Gastrocnemius medialis (tissue), 4 donors: ENCODE measurements around the gene TTN. TPM values are rescaled to one million over a fixed set of nuclear protein-coding genes. Genes with fewer than 3 reads are reported as not detected.

Experiments used
- ATAC-seq, 2 donors: fragments of 150-250 bp; one replicate each; pipeline ENCODE4 v1.9.1; 2016
- DNase-seq, 2 donors: peaks; one replicate each; pipeline ENCODE4 v3.0.0-alpha.2; 2019
- H3K27ac ChIP-seq, 4 donors: fragments of 200-600 bp; sonication (generic); 1 replicate in 1 of 4; 2 replicates in 3 of 4; pipeline ENCODE4 v1.5.1; 2016 to 2018; ENCODE audit warnings: mild to moderate bottlenecking in 2 of 4, moderate library complexity in 1 of 4
- H3K27me3 ChIP-seq, 3 donors: fragments of 200-600 bp; sonication (generic) in 2 of 3; 1 replicate in 1 of 3; 2 replicates in 2 of 3; pipeline versions ENCODE4 v1.5.1 to v1.6.0; 2016 to 2019; ENCODE audit warnings: mild to moderate bottlenecking in 1 of 3, moderate library complexity in 1 of 3
- H3K36me3 ChIP-seq, 2 donors: fragments of 200-600 bp; sonication (generic) in 1 of 2; one replicate each; pipeline ENCODE4 v1.5.1; 2017 to 2018
- H3K4me1 ChIP-seq, 2 donors: fragments of 200-600 bp; sonication (generic) in 1 of 2; one replicate each; pipeline ENCODE4 v1.5.1; 2016 to 2017; ENCODE audit warnings: mild to moderate bottlenecking in 2 of 2
- H3K4me3 ChIP-seq, 4 donors: fragments of 200-600 bp; sonication (generic) in 3 of 4; 1 replicate in 1 of 4; 2 replicates in 3 of 4; pipeline ENCODE4 v1.5.1; 2016 to 2019; ENCODE audit warnings: mild to moderate bottlenecking in 2 of 4
- H3K9me3 ChIP-seq, 3 donors: fragments of 200-600 bp; sonication (generic) in 2 of 3; 1 replicate in 1 of 3; 2 replicates in 2 of 3; pipeline ENCODE4 v1.5.1; 2016 to 2019
- CTCF ChIP-seq, 5 experiments: fragments of 450-650 bp in 3 of 5; fragments of 200-600 bp in 2 of 5; sonication (generic) in 2 of 5; IDR thresholded peaks in 4 of 5; conservative IDR thresholded peaks in 1 of 5; 1 replicate in 4 of 5; 2 replicates in 1 of 5; pipeline ENCODE4 v1.5.1; 2016 to 2019; ENCODE audit warnings: antibody characterized with exemption in 5 of 5, mild to moderate bottlenecking in 3 of 5, moderate library complexity in 3 of 5
- POLR2A ChIP-seq, 2 donors: fragments of 450-650 bp; IDR thresholded peaks; one replicate each; pipeline ENCODE4 v1.6.1; 2017; ENCODE audit warnings: antibody characterized with exemption in 2 of 2, mild to moderate bottlenecking in 2 of 2, moderate library complexity in 2 of 2
- in situ Hi-C, 4 donors: fragments of 200-750 bp; cut with MboI; loops; one replicate each; pipeline versions ENCODE4 v1.15.0 to v1.8.0; 2017; ENCODE audit warnings: low sequenced_read_pairs in 4 of 4
- intact Hi-C: fragments of 100-400 bp; cut with DNase I; formaldehyde crosslinking; loops from one replicate; pipeline ENCODE4 v1.15.1; 2023; ENCODE audit warnings: low total_unique reads
- total RNA-seq, 4 donors: library from RNA; depleted of rRNA; stranded (reverse); fragments of >200 nt; gene quantifications; one replicate each; pipeline versions ENCODE4 v1.1.0 to v1.2.3, GENCODE V29; 2016

The TTN gene
- total RNA-seq, 4 donors from 2014 or later, result 4,552 to 9,701 (median 7,268) TPM

- no peak for DNase-seq
- peaks cover 33 to 70% of the 10 kb centered on the region in 2 donors for H3K4me1 ChIP-seq
- in situ Hi-C loops (no loop called here), intact Hi-C loops (no loop called here)
- no peak for ATAC-seq
- H3K27ac ChIP-seq, result peak overlapping the region in 2 of 4 donors; percentile 14 to 46
- H3K36me3 ChIP-seq, result peaks cover 22 to 100% of the 10 kb centered on the region in 2 donors
- no peaks in the 10 kb centered on the region for H3K9me3 ChIP-seq
- no peak for TF ChIP-seq POLR2A (IDR thresholded peaks at IDR 0.05)
- TF ChIP-seq CTCF (IDR thresholded peaks at IDR 0.05 in 4 of 5, conservative IDR thresholded peaks at IDR 0.05 in 1 of 5), result no peak
- no peak overlapping the region for H3K4me3 ChIP-seq
- no peaks in the 10 kb centered on the region for H3K27me3 ChIP-seq
These were observed 90.8 kb downstream of the TTN start for GRCh38 chr2:178716394-178716793.

GRCh38 chr2:178715366-178715765 is 91.9 kb downstream of the TTN start:
- no peak for DNase-seq
- intact Hi-C loops (no loop called here), in situ Hi-C loops (no loop called here)
- no peaks in the 10 kb centered on the region for H3K27me3 ChIP-seq
- peak overlapping the region in 1 of 4 donors; percentile 20 for H3K27ac ChIP-seq
- peak in 1 of 2 donors; percentile 1 for ATAC-seq
- TF ChIP-seq CTCF (IDR thresholded peaks at IDR 0.05 in 4 of 5, conservative IDR thresholded peaks at IDR 0.05 in 1 of 5), result no peak
- TF ChIP-seq POLR2A (IDR thresholded peaks at IDR 0.05), result no peak
- no peaks in the 10 kb centered on the region for H3K9me3 ChIP-seq
- peaks cover 20 to 100% of the 10 kb centered on the region in 2 donors for H3K36me3 ChIP-seq
- H3K4me3 ChIP-seq, result no peak overlapping the region
- H3K4me1 ChIP-seq, result peaks cover 35 to 72% of the 10 kb centered on the region in 2 donors

- no peak overlapping the region for H3K4me3 ChIP-seq
- TF ChIP-seq POLR2A (IDR thresholded peaks at IDR 0.05) (no peak), CTCF (IDR thresholded peaks at IDR 0.05 in 4 of 5, conservative IDR thresholded peaks at IDR 0.05 in 1 of 5) (no peak)
- no peak for DNase-seq
- ATAC-seq, result no peak
- H3K36me3 ChIP-seq, result peaks cover 17 to 100% of the 10 kb centered on the region in 2 donors
- no peaks in the 10 kb centered on the region for H3K27me3 ChIP-seq
- H3K4me1 ChIP-seq, result peaks cover 4 to 35% of the 10 kb centered on the region in 2 donors
- no peaks in the 10 kb centered on the region for H3K9me3 ChIP-seq
- in situ Hi-C loops, result no loop called here
- H3K27ac ChIP-seq, result peak overlapping the region in 1 of 4 donors; percentile 14
- intact Hi-C loops, result no loop called here
These were observed 99.7 kb downstream of the TTN start for GRCh38 chr2:178707476-178707875.

GRCh38 chr2:178704876-178705275 is 102.3 kb downstream of the TTN start:
- DNase-seq (no peak), ATAC-seq (no peak)
- in situ Hi-C loops (no loop called here), intact Hi-C loops (no loop called here)
- peaks cover 6 to 24% of the 10 kb centered on the region in 2 donors for H3K4me1 ChIP-seq
- TF ChIP-seq POLR2A (IDR thresholded peaks at IDR 0.05) (no peak), CTCF (IDR thresholded peaks at IDR 0.05 in 4 of 5, conservative IDR thresholded peaks at IDR 0.05 in 1 of 5) (no peak)
- peaks cover 10 to 100% of the 10 kb centered on the region in 2 donors for H3K36me3 ChIP-seq
- no peak overlapping the region for H3K4me3 ChIP-seq
- H3K27me3 ChIP-seq, result no peaks in the 10 kb centered on the region
- H3K9me3 ChIP-seq, result no peaks in the 10 kb centered on the region
- H3K27ac ChIP-seq, result peak overlapping the region in 1 of 4 donors; percentile 18

GRCh38 chr2:178702361-178702760 is 104.9 kb downstream of the TTN start:
- ATAC-seq, result peak in 1 of 2 donors; percentile 30
- TF ChIP-seq CTCF (IDR thresholded peaks at IDR 0.05 in 4 of 5, conservative IDR thresholded peaks at IDR 0.05 in 1 of 5) (no peak), POLR2A (IDR thresholded peaks at IDR 0.05) (no peak)
- H3K4me1 ChIP-seq, result peaks cover 15 to 16% of the 10 kb centered on the region in 2 donors
- no peaks in the 10 kb centered on the region for H3K9me3 ChIP-seq
- peak overlapping the region in 1 of 4 donors; percentile 30 for H3K27ac ChIP-seq
- intact Hi-C loops, result no loop called here
- no peak overlapping the region for H3K4me3 ChIP-seq
- DNase-seq, result no peak
- H3K27me3 ChIP-seq, result no peaks in the 10 kb centered on the region
- in situ Hi-C loops, result no loop called here
- H3K36me3 ChIP-seq, result peaks cover 6 to 95% of the 10 kb centered on the region in 2 donors
